ENCODE results near the gene MRPS18B.

DNA sequence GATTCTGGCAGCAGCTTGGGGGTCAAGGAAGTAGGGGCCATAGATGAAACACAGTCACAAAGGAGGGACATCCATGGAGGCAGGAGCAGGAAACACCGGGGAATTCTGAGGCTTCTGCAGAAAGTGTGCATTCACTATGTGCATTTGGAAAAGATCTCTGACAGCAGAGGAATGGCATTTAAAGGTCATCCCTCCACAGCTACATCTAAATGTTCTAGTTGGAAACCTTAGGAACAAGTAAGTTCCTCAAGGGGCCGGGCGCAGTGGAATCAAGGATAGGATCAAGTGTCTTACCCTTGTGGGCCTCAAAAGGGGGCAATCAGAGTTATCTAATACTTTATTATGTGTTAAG lies 38.1 kb downstream of the MRPS18B start:
- TF ChIP-seq, protein P1, sequence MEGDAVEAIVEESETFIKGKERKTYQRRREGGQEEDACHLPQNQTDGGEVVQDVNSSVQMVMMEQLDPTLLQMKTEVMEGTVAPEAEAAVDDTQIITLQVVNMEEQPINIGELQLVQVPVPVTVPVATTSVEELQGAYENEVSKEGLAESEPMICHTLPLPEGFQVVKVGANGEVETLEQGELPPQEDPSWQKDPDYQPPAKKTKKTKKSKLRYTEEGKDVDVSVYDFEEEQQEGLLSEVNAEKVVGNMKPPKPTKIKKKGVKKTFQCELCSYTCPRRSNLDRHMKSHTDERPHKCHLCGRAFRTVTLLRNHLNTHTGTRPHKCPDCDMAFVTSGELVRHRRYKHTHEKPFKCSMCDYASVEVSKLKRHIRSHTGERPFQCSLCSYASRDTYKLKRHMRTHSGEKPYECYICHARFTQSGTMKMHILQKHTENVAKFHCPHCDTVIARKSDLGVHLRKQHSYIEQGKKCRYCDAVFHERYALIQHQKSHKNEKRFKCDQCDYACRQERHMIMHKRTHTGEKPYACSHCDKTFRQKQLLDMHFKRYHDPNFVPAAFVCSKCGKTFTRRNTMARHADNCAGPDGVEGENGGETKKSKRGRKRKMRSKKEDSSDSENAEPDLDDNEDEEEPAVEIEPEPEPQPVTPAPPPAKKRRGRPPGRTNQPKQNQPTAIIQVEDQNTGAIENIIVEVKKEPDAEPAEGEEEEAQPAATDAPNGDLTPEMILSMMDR (IDR thresholded peaks at IDR 0.05 in 2 of 3, conservative IDR thresholded peaks at IDR 0.05 in 1 of 3; ENCODE audit: borderline replicate concordance in 1 of 3, insufficient read depth in 1 of 3, low read depth in 2 of 3, low read length in 2 of 3): no peak
- TF ChIP-seq, protein P2, sequence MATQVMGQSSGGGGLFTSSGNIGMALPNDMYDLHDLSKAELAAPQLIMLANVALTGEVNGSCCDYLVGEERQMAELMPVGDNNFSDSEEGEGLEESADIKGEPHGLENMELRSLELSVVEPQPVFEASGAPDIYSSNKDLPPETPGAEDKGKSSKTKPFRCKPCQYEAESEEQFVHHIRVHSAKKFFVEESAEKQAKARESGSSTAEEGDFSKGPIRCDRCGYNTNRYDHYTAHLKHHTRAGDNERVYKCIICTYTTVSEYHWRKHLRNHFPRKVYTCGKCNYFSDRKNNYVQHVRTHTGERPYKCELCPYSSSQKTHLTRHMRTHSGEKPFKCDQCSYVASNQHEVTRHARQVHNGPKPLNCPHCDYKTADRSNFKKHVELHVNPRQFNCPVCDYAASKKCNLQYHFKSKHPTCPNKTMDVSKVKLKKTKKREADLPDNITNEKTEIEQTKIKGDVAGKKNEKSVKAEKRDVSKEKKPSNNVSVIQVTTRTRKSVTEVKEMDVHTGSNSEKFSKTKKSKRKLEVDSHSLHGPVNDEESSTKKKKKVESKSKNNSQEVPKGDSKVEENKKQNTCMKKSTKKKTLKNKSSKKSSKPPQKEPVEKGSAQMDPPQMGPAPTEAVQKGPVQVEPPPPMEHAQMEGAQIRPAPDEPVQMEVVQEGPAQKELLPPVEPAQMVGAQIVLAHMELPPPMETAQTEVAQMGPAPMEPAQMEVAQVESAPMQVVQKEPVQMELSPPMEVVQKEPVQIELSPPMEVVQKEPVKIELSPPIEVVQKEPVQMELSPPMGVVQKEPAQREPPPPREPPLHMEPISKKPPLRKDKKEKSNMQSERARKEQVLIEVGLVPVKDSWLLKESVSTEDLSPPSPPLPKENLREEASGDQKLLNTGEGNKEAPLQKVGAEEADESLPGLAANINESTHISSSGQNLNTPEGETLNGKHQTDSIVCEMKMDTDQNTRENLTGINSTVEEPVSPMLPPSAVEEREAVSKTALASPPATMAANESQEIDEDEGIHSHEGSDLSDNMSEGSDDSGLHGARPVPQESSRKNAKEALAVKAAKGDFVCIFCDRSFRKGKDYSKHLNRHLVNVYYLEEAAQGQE (IDR thresholded peaks at IDR 0.05; ENCODE audit: low read depth): no peak
- TF ChIP-seq RAD21 (IDR thresholded peaks at IDR 0.05; ENCODE audit: low read depth) (no peak), POLR2A (IDR thresholded peaks at IDR 0.05; ENCODE audit: borderline replicate concordance, extremely low read depth, insufficient read depth, insufficient read length) (no peak), POLR2AphosphoS5 (IDR thresholded peaks at IDR 0.05; ENCODE audit: low read depth, low read length) (no peak), JUND (IDR thresholded peaks at IDR 0.05) (no peak), ELF1 (IDR thresholded peaks at IDR 0.05; ENCODE audit: borderline replicate concordance, low read depth) (no peak), SIN3A (IDR thresholded peaks at IDR 0.05; ENCODE audit: low read depth) (no peak), EZH2 (IDR thresholded peaks at IDR 0.05) (no peak), SP1 (IDR thresholded peaks at IDR 0.05; ENCODE audit: low read depth) (no peak)
- TF ChIP-seq, protein P3, sequence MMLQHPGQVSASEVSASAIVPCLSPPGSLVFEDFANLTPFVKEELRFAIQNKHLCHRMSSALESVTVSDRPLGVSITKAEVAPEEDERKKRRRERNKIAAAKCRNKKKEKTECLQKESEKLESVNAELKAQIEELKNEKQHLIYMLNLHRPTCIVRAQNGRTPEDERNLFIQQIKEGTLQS (IDR thresholded peaks at IDR 0.05): no peak
- TF ChIP-seq, protein P4, sequence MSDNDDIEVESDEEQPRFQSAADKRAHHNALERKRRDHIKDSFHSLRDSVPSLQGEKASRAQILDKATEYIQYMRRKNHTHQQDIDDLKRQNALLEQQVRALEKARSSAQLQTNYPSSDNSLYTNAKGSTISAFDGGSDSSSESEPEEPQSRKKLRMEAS (IDR thresholded peaks at IDR 0.05): no peak
- TF ChIP-seq, protein P5, sequence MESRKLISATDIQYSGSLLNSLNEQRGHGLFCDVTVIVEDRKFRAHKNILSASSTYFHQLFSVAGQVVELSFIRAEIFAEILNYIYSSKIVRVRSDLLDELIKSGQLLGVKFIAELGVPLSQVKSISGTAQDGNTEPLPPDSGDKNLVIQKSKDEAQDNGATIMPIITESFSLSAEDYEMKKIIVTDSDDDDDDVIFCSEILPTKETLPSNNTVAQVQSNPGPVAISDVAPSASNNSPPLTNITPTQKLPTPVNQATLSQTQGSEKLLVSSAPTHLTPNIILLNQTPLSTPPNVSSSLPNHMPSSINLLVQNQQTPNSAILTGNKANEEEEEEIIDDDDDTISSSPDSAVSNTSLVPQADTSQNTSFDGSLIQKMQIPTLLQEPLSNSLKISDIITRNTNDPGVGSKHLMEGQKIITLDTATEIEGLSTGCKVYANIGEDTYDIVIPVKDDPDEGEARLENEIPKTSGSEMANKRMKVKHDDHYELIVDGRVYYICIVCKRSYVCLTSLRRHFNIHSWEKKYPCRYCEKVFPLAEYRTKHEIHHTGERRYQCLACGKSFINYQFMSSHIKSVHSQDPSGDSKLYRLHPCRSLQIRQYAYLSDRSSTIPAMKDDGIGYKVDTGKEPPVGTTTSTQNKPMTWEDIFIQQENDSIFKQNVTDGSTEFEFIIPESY (IDR thresholded peaks at IDR 0.05; ENCODE audit: extremely low read depth, insufficient replicate concordance, low read length): no peak
